BJ (cell line): ENCODE measurements around the gene MRPL9. TPM values are rescaled to one million over a fixed set of nuclear protein-coding genes. Genes with fewer than 3 reads are reported as not detected.

Experiments
- CTCF ChIA-PET: fragments of 350-600 bp; formaldehyde crosslinking; extraction: SDS; loops from one replicate; lab custom pipeline; 2021; ENCODE audit warnings: antibody characterized with exemption, inconsistent platforms; lab: Yijun Ruan, JAX
- POLR2A ChIA-PET: fragments of 300-600 bp; sonication (Branson Sonifier 250); formaldehyde crosslinking; extraction: SDS; loops from one replicate; lab custom pipeline; 2021; ENCODE audit warnings: antibody characterized with exemption; lab: Charles Lee
- DNase-seq: peaks from one replicate; pipeline ENCODE4 v3.0.0-alpha.2; 2011; ENCODE audit warnings: low read depth
- H3K27me3 ChIP-seq: 2 replicates; pipeline ENCODE4 v1.6.0; 2011; ENCODE audit warnings: low read length; ENCODE audit not compliant: control insufficient read depth, insufficient read depth
- H3K36me3 ChIP-seq: 2 replicates; pipeline ENCODE4 v1.5.1; 2011; ENCODE audit warnings: low read length; ENCODE audit not compliant: control insufficient read depth, insufficient read depth
- H3K4me3 ChIP-seq: 2 replicates; pipeline ENCODE4 v1.5.1; 2011; ENCODE audit warnings: low read depth, mild to moderate bottlenecking, control low read depth, low read length
- polyA minus RNA-seq: library from RNA; depleted of rRNA, polyadenylated mRNA; stranded (reverse); fragments of >200 nt; gene quantifications from 2 replicates; pipeline ENCODE4 v1.2.3, GENCODE V29; 2011; rRNA and poly(A)+ RNA removed
- polyA plus RNA-seq: library from polyadenylated mRNA; depleted of rRNA; stranded (reverse); fragments of >200 nt; gene quantifications from 2 replicates; pipeline ENCODE4 v1.2.3, GENCODE V29; 2011; rRNA removed
- TF ChIP-seq, protein P1 (sequence below): IDR thresholded peaks from 2 replicates; pipeline ENCODE4 v1.5.1; 2011; ENCODE audit warnings: low read depth, mild to moderate bottlenecking, control low read depth, inconsistent platforms, low read length, moderate library complexity; ENCODE audit not compliant: insufficient read depth

The MRPL9 gene
- polyA plus RNA-seq = 89.6 and 105 TPM in 2 replicates
- 28.2 and 63.4 TPM in 2 replicates for polyA minus RNA-seq

DNA sequence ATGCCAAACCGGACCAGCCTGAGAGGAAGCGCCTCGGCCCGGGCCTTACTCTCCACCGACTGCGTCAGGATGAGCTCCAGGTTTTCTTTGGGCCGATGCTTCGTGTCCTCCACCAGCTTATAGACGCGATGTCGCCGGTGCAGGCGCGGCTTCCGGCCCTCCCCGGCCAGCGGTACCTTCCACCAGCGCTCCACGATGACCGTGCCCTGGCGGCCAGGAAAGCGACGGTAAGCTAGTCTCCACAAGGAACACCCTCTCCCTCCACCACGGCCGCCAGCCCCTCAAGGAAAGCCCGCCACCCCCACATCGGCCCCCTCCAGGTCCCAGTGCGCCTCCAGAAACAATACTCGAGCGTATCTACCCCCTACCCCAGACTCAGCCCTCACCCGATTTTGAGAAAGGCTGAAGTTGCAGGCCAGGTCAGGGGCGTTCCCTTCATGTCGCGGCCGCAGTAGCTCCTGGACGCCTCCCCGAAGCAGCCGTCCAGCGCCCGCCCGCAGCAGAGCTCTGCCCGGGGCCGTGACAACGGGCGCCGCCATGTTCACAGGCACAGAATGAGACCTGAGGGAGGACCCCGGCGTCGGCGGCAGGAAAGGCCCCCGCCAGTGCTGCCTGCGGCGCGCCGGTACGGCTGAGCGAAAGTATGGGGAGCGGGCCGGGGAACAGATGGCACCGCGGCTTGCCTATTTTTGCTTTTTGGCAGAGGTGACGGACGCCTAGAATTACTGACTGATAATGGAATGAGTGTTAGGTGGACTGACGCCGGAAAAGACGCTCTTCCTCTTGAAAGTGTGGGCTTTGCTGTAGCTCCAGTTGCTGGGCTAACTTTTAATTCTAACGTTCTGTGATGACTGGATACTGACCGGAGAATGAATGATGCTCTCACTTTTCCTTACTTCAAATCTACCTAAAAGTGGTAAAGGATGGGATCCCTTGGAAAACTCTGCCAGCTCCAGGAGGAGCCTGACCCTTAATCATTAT, at the start of gene MRPL9:
MRPL9 (minus strand) TSS at position 556 of the 981 bp plus-strand sequence; CDS start at position 539, 17 bp downstream.
- peak; percentile 23 for DNase-seq
- CTCF ChIA-PET = interaction anchor here (0.6 to 1.9 kb wide), 3 partner anchors 11 to 74 kb away, joined by 3 to 6 read pairs (median 5); no protein-coding TSS in a partner anchor
- TF ChIP-seq, protein P1, sequence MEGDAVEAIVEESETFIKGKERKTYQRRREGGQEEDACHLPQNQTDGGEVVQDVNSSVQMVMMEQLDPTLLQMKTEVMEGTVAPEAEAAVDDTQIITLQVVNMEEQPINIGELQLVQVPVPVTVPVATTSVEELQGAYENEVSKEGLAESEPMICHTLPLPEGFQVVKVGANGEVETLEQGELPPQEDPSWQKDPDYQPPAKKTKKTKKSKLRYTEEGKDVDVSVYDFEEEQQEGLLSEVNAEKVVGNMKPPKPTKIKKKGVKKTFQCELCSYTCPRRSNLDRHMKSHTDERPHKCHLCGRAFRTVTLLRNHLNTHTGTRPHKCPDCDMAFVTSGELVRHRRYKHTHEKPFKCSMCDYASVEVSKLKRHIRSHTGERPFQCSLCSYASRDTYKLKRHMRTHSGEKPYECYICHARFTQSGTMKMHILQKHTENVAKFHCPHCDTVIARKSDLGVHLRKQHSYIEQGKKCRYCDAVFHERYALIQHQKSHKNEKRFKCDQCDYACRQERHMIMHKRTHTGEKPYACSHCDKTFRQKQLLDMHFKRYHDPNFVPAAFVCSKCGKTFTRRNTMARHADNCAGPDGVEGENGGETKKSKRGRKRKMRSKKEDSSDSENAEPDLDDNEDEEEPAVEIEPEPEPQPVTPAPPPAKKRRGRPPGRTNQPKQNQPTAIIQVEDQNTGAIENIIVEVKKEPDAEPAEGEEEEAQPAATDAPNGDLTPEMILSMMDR = no peak
- Histone ChIP-seq H3K4me3 (peak within 1 kb of the TSS; percentile 89), H3K36me3 (peaks cover 7% of the 10 kb centered on the region), H3K27me3 (no peaks in the 10 kb centered on the region)
- POLR2A ChIA-PET = interaction anchor here (0.6 kb wide), 1 partner anchor 436 kb away, joined by 3 read pairs; the partner anchor contains the start of gene PI4KB

DNA sequence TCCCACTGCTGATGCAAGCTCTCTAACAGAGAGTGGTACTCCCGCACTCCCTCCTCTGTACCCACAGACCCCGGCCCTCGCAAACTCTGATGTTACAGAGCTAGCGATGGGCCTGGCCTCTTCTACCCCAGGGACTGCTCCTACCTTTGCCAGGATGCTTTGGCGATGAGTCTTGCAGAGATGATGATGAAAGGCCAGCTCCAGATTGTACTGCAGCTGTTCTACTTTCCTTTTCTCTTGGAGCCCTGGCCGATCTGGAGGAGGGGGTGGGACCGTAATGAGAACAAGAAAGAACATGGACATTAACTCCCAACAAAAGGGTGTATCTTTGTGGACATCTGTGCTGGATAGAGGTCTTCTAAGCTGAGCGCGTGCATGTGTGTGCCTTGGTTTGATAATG, 47.9 kb upstream of the MRPL9 start:
- ChIA-PET POLR2A (no interaction called here), CTCF (interaction anchor here (1.1 kb wide), 1 partner anchor 25 kb away, joined by 3 read pairs; no protein-coding TSS in a partner anchor)
- DNase-seq = no peak
- TF ChIP-seq, protein P1 = no peak
- Histone ChIP-seq H3K4me3 (no peak overlapping the region), H3K36me3 (no peaks in the 10 kb centered on the region), H3K27me3 (peaks cover 28% of the 10 kb centered on the region)

DNA sequence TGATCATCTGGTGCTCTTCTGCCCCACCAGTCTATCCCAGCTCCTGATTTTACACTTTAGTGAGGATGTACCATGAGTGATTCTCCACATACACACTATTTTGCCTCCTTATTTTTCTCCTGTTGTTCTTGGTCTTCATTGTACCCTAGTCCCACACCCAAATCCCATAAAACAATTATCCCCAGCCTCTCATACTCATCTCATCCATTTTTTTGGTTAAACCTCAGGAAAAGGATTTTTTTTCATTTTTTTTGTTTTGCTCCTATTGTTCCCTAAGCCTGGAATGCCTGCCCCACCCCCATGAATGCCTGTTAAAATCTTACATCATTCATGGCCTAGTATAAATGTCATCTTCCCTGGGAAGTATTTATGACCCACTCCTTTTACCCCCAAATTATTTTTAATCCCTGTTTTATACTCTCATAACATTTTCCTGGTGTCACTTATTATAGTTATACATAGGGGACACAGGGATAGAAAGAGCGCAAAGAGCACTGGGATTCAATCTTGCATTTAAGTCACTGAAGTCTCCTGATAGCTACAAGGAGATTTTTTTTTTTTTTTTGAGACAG, 46.8 kb upstream of the MRPL9 start:
- no peak overlapping the region for H3K4me3 ChIP-seq
- TF ChIP-seq, protein P1 = no peak
- CTCF ChIA-PET = no interaction called here
- H3K27me3 ChIP-seq = peaks cover 25% of the 10 kb centered on the region
- H3K36me3 ChIP-seq = no peaks in the 10 kb centered on the region
- POLR2A ChIA-PET = interaction anchor here (0.6 kb wide), 1 partner anchor 21 kb away, joined by 3 read pairs; no protein-coding TSS in a partner anchor
- no peak for DNase-seq

DNA sequence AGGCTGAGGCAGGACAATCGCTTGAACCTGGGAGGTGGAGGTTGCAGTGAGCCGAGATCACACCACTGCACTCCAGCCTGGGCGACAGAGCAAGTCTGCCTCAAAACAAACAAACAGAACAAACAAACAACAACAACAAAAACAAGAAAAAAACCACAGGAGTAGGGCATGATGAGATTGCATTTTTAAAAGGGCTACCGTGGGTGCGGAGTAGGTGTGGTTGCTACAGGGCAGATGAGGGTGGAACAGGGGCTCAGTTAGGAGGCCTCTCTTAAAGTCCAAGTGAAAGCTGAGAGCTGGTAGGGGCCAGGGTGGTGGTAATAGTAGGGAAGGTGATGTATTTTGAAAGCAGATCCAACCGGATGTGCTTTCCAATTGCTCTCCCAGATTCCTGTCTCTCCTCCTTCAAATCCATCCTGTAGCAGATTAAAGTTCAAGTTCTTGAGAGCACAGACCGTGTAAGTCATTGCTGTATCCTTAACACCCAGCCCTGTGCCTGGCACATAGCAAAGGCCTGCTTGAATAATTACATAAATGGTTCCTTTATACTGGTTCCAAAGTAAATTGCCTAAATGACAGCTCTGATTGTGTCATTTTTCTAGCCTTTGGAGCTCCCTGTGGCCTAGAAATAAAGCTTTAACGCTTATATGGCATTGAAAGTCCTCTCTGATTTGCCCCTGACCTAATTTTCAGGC, 46.1 kb upstream of the MRPL9 start:
- Histone ChIP-seq H3K27me3 (peaks cover 26% of the 10 kb centered on the region), H3K4me3 (no peak overlapping the region), H3K36me3 (no peaks in the 10 kb centered on the region)
- ChIA-PET CTCF (no interaction called here), POLR2A (interaction anchor here (0.6 kb wide), 1 partner anchor 20 kb away, joined by 3 read pairs; no protein-coding TSS in a partner anchor)
- TF ChIP-seq, protein P1 = no peak
- no peak for DNase-seq
